H9 (cell line): ENCODE results near the gene CHN2. TPM values are rescaled to one million over a fixed set of nuclear protein-coding genes. Genes with fewer than 3 reads are reported as not detected.

Experiments
- DNase-seq: peaks from one replicate; pipeline ENCODE4 v3.0.0-alpha.2; 2017
- H2AFZ ChIP-seq: one replicate; pipeline ENCODE4 v1.6.1; 2013; ENCODE audit warnings: mild to moderate bottlenecking, low read length, control low read depth, moderate library complexity
- H2AK5ac ChIP-seq: 2 replicates; pipeline ENCODE4 v1.6.1; 2013; ENCODE audit warnings: low read length, control low read depth, mixed read lengths; ENCODE audit not compliant: insufficient read length
- H2BK120ac ChIP-seq: one replicate; pipeline ENCODE4 v1.6.1; 2013; ENCODE audit warnings: low read depth, mild to moderate bottlenecking, low read length, control low read depth, inconsistent platforms; ENCODE audit not compliant: poor library complexity, severe bottlenecking
- H2BK12ac ChIP-seq: 2 replicates; pipeline ENCODE4 v1.6.1; 2013; ENCODE audit warnings: low read length, control low read depth, mixed read lengths, low read depth; ENCODE audit not compliant: insufficient read length
- H2BK15ac ChIP-seq: 2 replicates; pipeline ENCODE4 v1.6.1; 2013; ENCODE audit warnings: low read depth, low read length, control low read depth
- H2BK20ac ChIP-seq: one replicate; pipeline ENCODE4 v1.6.1; 2013; ENCODE audit warnings: low read depth, mild to moderate bottlenecking, low read length, control low read depth, inconsistent platforms; ENCODE audit not compliant: poor library complexity, severe bottlenecking
- H2BK5ac ChIP-seq: 2 replicates; pipeline ENCODE4 v1.6.1; 2013; ENCODE audit warnings: low read length, control low read depth, mixed read lengths; ENCODE audit not compliant: insufficient read length
- H3K14ac ChIP-seq: 2 replicates; pipeline ENCODE4 v1.6.1; 2013; ENCODE audit warnings: low read length, control low read depth; ENCODE audit not compliant: insufficient read depth
- H3K18ac ChIP-seq: 2 replicates; pipeline ENCODE4 v1.6.1; 2013; ENCODE audit warnings: low read depth, mild to moderate bottlenecking, mixed read lengths, low read length, control low read depth; ENCODE audit not compliant: insufficient read length
- H3K23ac ChIP-seq: 2 replicates; pipeline ENCODE4 v1.6.1; 2013; ENCODE audit warnings: low read length, control low read depth, mixed read lengths, low read depth; ENCODE audit not compliant: insufficient read length
- H3K23me2 ChIP-seq: 2 replicates; pipeline ENCODE4 v1.6.1; 2013; ENCODE audit warnings: low read depth, mild to moderate bottlenecking, mixed read lengths, low read length, control low read depth; ENCODE audit not compliant: insufficient read length, poor library complexity, severe bottlenecking
- H3K27ac ChIP-seq: 2 replicates; pipeline ENCODE4 v1.5.1; 2013; ENCODE audit warnings: low read length, control low read depth, mixed read lengths, low read depth; ENCODE audit not compliant: insufficient read length
- H3K27me3 ChIP-seq: 2 replicates; pipeline ENCODE4 v1.6.1; 2013; ENCODE audit warnings: low read length, control low read depth, inconsistent platforms; ENCODE audit not compliant: insufficient read depth
- H3K4ac ChIP-seq: 2 replicates; pipeline ENCODE4 v1.6.1; 2013; ENCODE audit warnings: low read depth, mild to moderate bottlenecking, control low read depth, inconsistent platforms, low read length, moderate library complexity
- H3K4me1 ChIP-seq: 2 replicates; pipeline ENCODE4 v1.6.1; 2013; ENCODE audit warnings: low read length, control low read depth, inconsistent platforms; ENCODE audit not compliant: insufficient read depth
- H3K4me2 ChIP-seq: 2 replicates; pipeline ENCODE4 v1.6.1; 2013; ENCODE audit warnings: low read length, control low read depth, mixed read lengths; ENCODE audit not compliant: insufficient read length, insufficient read depth
- H3K56ac ChIP-seq: 2 replicates; pipeline ENCODE4 v1.6.1; 2013; ENCODE audit warnings: low read depth, mild to moderate bottlenecking, mixed read lengths, low read length, control low read depth; ENCODE audit not compliant: insufficient read length
- H3K79me1 ChIP-seq: 2 replicates; pipeline ENCODE4 v1.6.1; 2013; ENCODE audit warnings: low read depth, mild to moderate bottlenecking, moderate library complexity, low read length, control low read depth, inconsistent platforms; ENCODE audit not compliant: insufficient read depth, poor library complexity, severe bottlenecking
- H3K79me2 ChIP-seq: 2 replicates; pipeline ENCODE4 v1.6.1; 2013; ENCODE audit warnings: low read length, control low read depth, inconsistent platforms; ENCODE audit not compliant: insufficient read depth
- H3K9ac ChIP-seq: 2 replicates; pipeline ENCODE4 v1.6.1; 2013; ENCODE audit warnings: low read length, control low read depth, mixed read lengths; ENCODE audit not compliant: insufficient read length; ENCODE audit errors: extremely low read depth
- H3K9me3 ChIP-seq: one replicate; pipeline ENCODE4 v1.6.1; 2013; ENCODE audit warnings: low read depth, low read length, inconsistent platforms; ENCODE audit not compliant: control insufficient read depth
- H3T11ph ChIP-seq: one replicate; pipeline ENCODE4 v1.6.1; 2013; ENCODE audit warnings: mild to moderate bottlenecking, low read length, control low read depth, inconsistent platforms
- H4K20me1 ChIP-seq: one replicate; pipeline ENCODE4 v1.6.1; 2013; ENCODE audit not compliant: control insufficient read depth, insufficient read length, insufficient read depth
- H4K5ac ChIP-seq: 2 replicates; pipeline ENCODE4 v1.6.1; 2013; ENCODE audit warnings: low read depth, mild to moderate bottlenecking, mixed read lengths, low read length, control low read depth; ENCODE audit not compliant: insufficient read length
- H4K8ac ChIP-seq: replicated peaks from 2 replicates; pipeline ENCODE4 v1.6.1; 2013; ENCODE audit warnings: low read length, control low read depth, mixed read lengths, low read depth; ENCODE audit not compliant: insufficient read length
- H4K91ac ChIP-seq: 2 replicates; pipeline ENCODE4 v1.6.1; 2013; ENCODE audit warnings: low read depth, mild to moderate bottlenecking, moderate library complexity, mixed read lengths, low read length, control low read depth; ENCODE audit not compliant: insufficient read length
- H3K27ac Mint-ChIP-seq, 3 experiments: 2 replicates in 2 of 3; 3 replicates in 1 of 3; pipeline ENCODE4 v1.8.0; 2020 to 2021; ENCODE audit warnings: mixed read lengths in 3 of 3, mild to moderate bottlenecking in 1 of 3, moderate library complexity in 1 of 3
- H3K27me3 Mint-ChIP-seq: 2 replicates; pipeline ENCODE4 v1.8.0; 2021; ENCODE audit warnings: low read depth, mild to moderate bottlenecking, moderate library complexity, mixed read lengths
- H3K36me3 Mint-ChIP-seq, 3 experiments: 2 replicates in 2 of 3; 3 replicates in 1 of 3; pipeline ENCODE4 v1.8.0; 2020 to 2021; ENCODE audit warnings: low read depth in 3 of 3, mixed read lengths in 3 of 3; ENCODE audit not compliant: insufficient read depth in 1 of 3
- H3K4me1 Mint-ChIP-seq, 2 experiments: 2 replicates each; pipeline ENCODE4 v1.8.0; 2020; ENCODE audit warnings: mixed read lengths in 2 of 2
- H3K4me3 Mint-ChIP-seq, 2 experiments: 2 replicates in 1 of 2; 3 replicates in 1 of 2; pipeline ENCODE4 v1.8.0; 2020 to 2021; ENCODE audit warnings: mild to moderate bottlenecking in 2 of 2, mixed read lengths in 2 of 2, moderate library complexity in 1 of 2
- H3K9me3 Mint-ChIP-seq, 2 experiments: 2 replicates in 1 of 2; 3 replicates in 1 of 2; pipeline ENCODE4 v1.8.0; 2020; ENCODE audit warnings: mild to moderate bottlenecking in 2 of 2, mixed read lengths in 2 of 2, moderate library complexity in 1 of 2
- CTCF ChIP-seq: fragments of 200-600 bp; sonication (generic); conservative IDR thresholded peaks from 3 replicates; pipeline ENCODE4 v1.8.0; 2021; ENCODE audit warnings: antibody characterized with exemption, mild to moderate bottlenecking
- WGBS: extraction: QIAGEN DNeasy Blood & Tissue Kit; methylation state at CpG from one replicate; pipeline ENCODE4 v1.1.7; 2013; ENCODE audit warnings: missing lambda C conversion rate, low lambda C conversion rate, mixed read lengths; ENCODE audit not compliant: insufficient read length; ENCODE audit errors: extremely low coverage; 5-methylcytosine and 5-hydroxymethylcytosine counted together
- total RNA-seq: library from RNA; stranded (reverse); gene quantifications from 2 replicates; pipeline ENCODE4 v1.2.1, GENCODE V29; 2021

CHN2 gene
- total RNA-seq, 1 experiment from 2014 or later, result 3.3 TPM

GRCh38 chr7:29464753-29465152 is 270.2 kb downstream of the CHN2 start:
- Histone ChIP-seq H3K56ac (no peak overlapping the region), H3K23ac (no peak overlapping the region), H3K14ac (no peak overlapping the region), H2BK12ac (no peak overlapping the region), H2BK15ac (no peak overlapping the region), H2BK120ac (no peak overlapping the region), H3K4me1 (no peaks in the 10 kb centered on the region; the same call in 1 of the 2 replicates), H3K79me1 (no peaks in the 10 kb centered on the region), H4K20me1 (no peaks in the 10 kb centered on the region), H4K5ac (no peak overlapping the region), H2AFZ (no peak overlapping the region), H3K23me2 (no peaks in the 10 kb centered on the region), H3K18ac (no peak overlapping the region), H3K27me3 (no peaks in the 10 kb centered on the region), H4K91ac (no peak overlapping the region), H3T11ph (no peak overlapping the region), H3K27ac (no peak overlapping the region), H3K9me3 (no peaks in the 10 kb centered on the region), H4K8ac (no peak overlapping the region), H2BK5ac (no peak overlapping the region), H2BK20ac (no peak overlapping the region), H3K9ac (no peak overlapping the region), H2AK5ac (no peak overlapping the region), H3K4ac (no peak overlapping the region), H3K4me2 (no peak overlapping the region), H3K79me2 (no peaks in the 10 kb centered on the region)
- Mint-ChIP-seq H3K4me3 (no peak overlapping the region), H3K27me3 (no peaks in the 10 kb centered on the region; the same call in 1 of the 2 replicates), H3K27ac (no peak overlapping the region), H3K9me3 (no peaks in the 10 kb centered on the region), H3K36me3 (no peaks in the 10 kb centered on the region), H3K4me1 (peaks cover 0 to under 1% of the 10 kb centered on the region in 2 experiments; a peak in 2 of 4 replicates)
- WGBS, result no CpG with 5 or more reads among the region's 3 CpGs
- no peak for TF ChIP-seq CTCF
- DNase-seq, result no peak
